CD4-positive, alpha-beta T cell (primary cell): ENCODE measurements around the gene NSUN6. TPM values are rescaled to one million over a fixed set of nuclear protein-coding genes. Genes with fewer than 3 reads are reported as not detected.

Experiments
- ATAC-seq: fragments of 200-7000 bp; cut with Tn5 transposase; one replicate; pipeline ENCODE4 v1.10.0; 2022; ENCODE audit warnings: mild to moderate bottlenecking; ENCODE audit not compliant: poor library complexity
- CTCF ChIA-PET: fragments of 350-600 bp; sonication (Branson Sonifier 250); formaldehyde crosslinking; loops from one replicate; lab custom pipeline; 2021; ENCODE audit warnings: antibody characterized with exemption, inconsistent platforms; lab: Charles Lee
- POLR2A ChIA-PET: fragments of 350-600 bp; sonication (Branson Sonifier 250); formaldehyde crosslinking; loops from one replicate; lab custom pipeline; 2021; ENCODE audit warnings: antibody characterized with exemption, inconsistent platforms; lab: Charles Lee
- DNase-seq, 14 experiments: peaks; one replicate each; pipeline ENCODE4 v3.0.0-alpha.2; 2013 to 2020; ENCODE audit warnings: mixed read lengths in 2 of 14
- H3K27ac ChIP-seq, 2 donors: one replicate each; pipeline versions ENCODE4 v1.5.1 to v1.7.0; 2013; ENCODE audit warnings: low read length in 2 of 2, low read depth in 1 of 2, mild to moderate bottlenecking in 1 of 2
- H3K27me3 ChIP-seq, 2 experiments: 1 replicate in 1 of 2; 2 replicates in 1 of 2; pipeline versions ENCODE4 v1.6.1 to v1.7.0; 2013; ENCODE audit warnings: low read length in 2 of 2, control low read depth in 1 of 2, mild to moderate bottlenecking in 1 of 2, moderate library complexity in 1 of 2; ENCODE audit not compliant: insufficient read depth in 2 of 2, control insufficient read depth in 1 of 2
- H3K36me3 ChIP-seq: one replicate; pipeline ENCODE4 v1.6.1; 2013; ENCODE audit warnings: low read length, control low read depth; ENCODE audit not compliant: insufficient read depth
- H3K4me1 ChIP-seq: one replicate; pipeline ENCODE4 v1.6.1; 2013; ENCODE audit warnings: low read length, control low read depth; ENCODE audit not compliant: insufficient read depth
- H3K4me3 ChIP-seq: one replicate; pipeline ENCODE4 v1.5.1; 2013; ENCODE audit warnings: mild to moderate bottlenecking, low read length, moderate library complexity
- H3K9me3 ChIP-seq, 2 experiments: 1 replicate in 1 of 2; 2 replicates in 1 of 2; pipeline versions ENCODE4 v1.6.1 to v1.7.0; 2013; ENCODE audit warnings: low read length in 2 of 2, mild to moderate bottlenecking in 2 of 2, control low read depth in 1 of 2, moderate library complexity in 1 of 2; ENCODE audit not compliant: control insufficient read depth in 1 of 2, insufficient read depth in 1 of 2
- H3K27ac Mint-ChIP-seq: one replicate; pipeline ENCODE4 v1.8.0; 2020; ENCODE audit warnings: mixed read lengths
- H3K27me3 Mint-ChIP-seq: one replicate; pipeline ENCODE4 v1.8.0; 2021; ENCODE audit warnings: mixed read lengths
- H3K36me3 Mint-ChIP-seq: one replicate; pipeline ENCODE4 v1.8.0; 2021; ENCODE audit warnings: low read depth, mixed read lengths
- H3K4me1 Mint-ChIP-seq: one replicate; pipeline ENCODE4 v1.8.0; 2021; ENCODE audit warnings: low read depth, mixed read lengths
- H3K4me3 Mint-ChIP-seq: one replicate; pipeline ENCODE4 v1.8.0; 2020; ENCODE audit warnings: mild to moderate bottlenecking, mixed read lengths
- H3K9me3 Mint-ChIP-seq: one replicate; pipeline ENCODE4 v1.8.0; 2020; ENCODE audit warnings: mixed read lengths
- CTCF ChIP-seq: fragments of 200-600 bp; IDR thresholded peaks from one replicate; pipeline ENCODE4 v1.8.0; 2022; ENCODE audit warnings: antibody characterized with exemption, mild to moderate bottlenecking
- intact Hi-C, 2 experiments: fragments of 100-400 bp; cut with DNase I in 1 of 2; cut with micrococcal nuclease in 1 of 2; formaldehyde crosslinking; loops; one replicate each; pipeline versions ENCODE4 v1.15.1 to v1.9.0; 2023 to 2025; cut with DNase I, micrococcal nuclease
- total RNA-seq, 174 experiments: library from RNA in 2 of 174; stranded (reverse) in 2 of 174; gene quantifications; one replicate each; pipeline ENCODE4 v1.2.3 and lab custom pipeline; 2021 to 2026

NSUN6 gene
- total RNA-seq, 2 experiments from 2014 or later: 22.9 to 27.2 TPM

- Histone ChIP-seq H3K27ac (no peak overlapping the region), H3K4me1 (no peaks in the 10 kb centered on the region), H3K27me3 (no peaks in the 10 kb centered on the region), H3K36me3 (no peaks in the 10 kb centered on the region), H3K4me3 (no peak overlapping the region), H3K9me3 (no peaks in the 10 kb centered on the region)
- no peak overlapping the region for H3K4me3 Mint-ChIP-seq
- no peaks in the 10 kb centered on the region for H3K4me1 Mint-ChIP-seq
- no peaks in the 10 kb centered on the region for H3K9me3 Mint-ChIP-seq
- POLR2A ChIA-PET: no interaction called here
- TF ChIP-seq CTCF: no peak
- CTCF ChIA-PET: no interaction called here
- H3K27ac Mint-ChIP-seq: no peak overlapping the region
- H3K27me3 Mint-ChIP-seq: peaks cover 23% of the 10 kb centered on the region
- ATAC-seq: no peak
- no peak for DNase-seq
- H3K36me3 Mint-ChIP-seq: no peaks in the 10 kb centered on the region
- intact Hi-C loops: no loop called here
These were observed 153.5 kb downstream of the NSUN6 start for GRCh38 chr10:18497806-18498369.

Other genes with a start within 250 kb of the NSUN6 start
- 10 to 100 TPM; 12.4 to 13.3 TPM for gene ARL5B, start 7.8 kb upstream of the NSUN6 start, total RNA-seq